Ovary (tissue), 9 donors: Measurements from ENCODE around the gene OPALIN. TPM values are rescaled to one million over a fixed set of nuclear protein-coding genes. Genes with fewer than 3 reads are reported as not detected.

Experiments used
- DNase-seq, 5 donors: peaks; one replicate each; pipeline ENCODE4 v3.0.0-alpha.2; 2019 to 2020
- H3K27ac ChIP-seq, 2 donors: fragments of 200-600 bp; one replicate each; pipeline versions ENCODE4 v1.5.1 to v1.8.0; 2019 to 2022
- H3K27me3 ChIP-seq: fragments of 200-600 bp; one replicate; pipeline ENCODE4 v1.8.0; 2022
- H3K36me3 ChIP-seq: fragments of 200-600 bp; sonication (generic); one replicate; pipeline ENCODE4 v1.5.1; 2019
- H3K4me1 ChIP-seq: one replicate; pipeline ENCODE4 v1.8.1; 2013; ENCODE audit warnings: mild to moderate bottlenecking, moderate library complexity; ENCODE audit not compliant: insufficient read depth
- H3K4me3 ChIP-seq: fragments of 200-600 bp; sonication (generic); one replicate; pipeline ENCODE4 v1.5.1; 2017
- H3K9me3 ChIP-seq, 2 donors: fragments of 200-600 bp in 1 of 2; sonication (generic) in 1 of 2; one replicate each; pipeline versions ENCODE4 v1.5.1 to v1.8.1; 2013 to 2019; ENCODE audit warnings: mild to moderate bottlenecking in 1 of 2, moderate library complexity in 1 of 2
- EP300 ChIP-seq: sonication (generic); formaldehyde crosslinking; IDR thresholded peaks from one replicate; pipeline ENCODE4 v1.6.1; 2017; ENCODE audit warnings: antibody characterized with exemption
- POLR2A ChIP-seq: fragments of 450-650 bp; IDR thresholded peaks from one replicate; pipeline ENCODE4 v1.6.1; 2017; ENCODE audit warnings: antibody characterized with exemption, mild to moderate bottlenecking, moderate library complexity
- WGBS, 3 donors: extraction: QIAGEN DNeasy Blood & Tissue Kit in 1 of 3; methylation state at CpG; one replicate each; pipeline versions ENCODE4 v1.1.5 to v1.1.7; 2013 to 2017; 5-methylcytosine and 5-hydroxymethylcytosine counted together
- intact Hi-C, 4 donors: fragments of 100-400 bp; cut with DNase I; formaldehyde crosslinking; loops; one replicate each; pipeline versions ENCODE4 v1.11.0 to v1.15.1; 2022 to 2023
- polyA plus RNA-seq, 2 donors: library from polyadenylated mRNA; stranded (reverse); fragments of 200-250 nt in 1 of 2; fragments of 350-450 nt in 1 of 2; fragmentation: Illumina TruSeq in 1 of 2; extraction: RNeasy Lipid Tissue Mini Kit (QIAGEN cat#74804) in 1 of 2; gene quantifications; one replicate each; pipeline ENCODE4 v1.2.3, GENCODE V29; 2013 to 2014
- total RNA-seq, 7 donors: library from RNA; depleted of rRNA in 2 of 7; stranded (reverse); fragments of >200 nt in 2 of 7; fragmentation: NEBNext Ultra II Directional in 3 of 7; extraction: Animal tissue kit (Norgen Biotek cat#: 25700) in 3 of 7; gene quantifications; one replicate each; pipeline versions ENCODE4 v1.1.0 to v1.2.4, GENCODE V29; 2016 to 2023
- TF ChIP-seq, protein P1 (sequence below), 3 donors: fragments of 450-650 bp in 2 of 3; fragments of 200-600 bp in 1 of 3; IDR thresholded peaks; one replicate each; pipeline versions ENCODE4 v1.5.1 to v1.8.0; 2016 to 2022; ENCODE audit warnings: antibody characterized with exemption in 3 of 3, mild to moderate bottlenecking in 1 of 3
- donor health status: DM: no; HTN: no; CAD: no; lungs with moderate emphysema.
- donor health status: DM: no; HTN: no; CAD: no.
- donor health status: Bipolar disorder and iron deficiency.
- donor health status: DM: yes; HTN: yes; CAD: no.
- donor health status: DM: no; HTN: no; CAD: no.
- donor health status: DM: yes; HTN: yes; CAD: no.

The OPALIN gene
- total and polyA plus RNA-seq, 9 donors: 0.02 TPM; not detected in 8

DNA sequence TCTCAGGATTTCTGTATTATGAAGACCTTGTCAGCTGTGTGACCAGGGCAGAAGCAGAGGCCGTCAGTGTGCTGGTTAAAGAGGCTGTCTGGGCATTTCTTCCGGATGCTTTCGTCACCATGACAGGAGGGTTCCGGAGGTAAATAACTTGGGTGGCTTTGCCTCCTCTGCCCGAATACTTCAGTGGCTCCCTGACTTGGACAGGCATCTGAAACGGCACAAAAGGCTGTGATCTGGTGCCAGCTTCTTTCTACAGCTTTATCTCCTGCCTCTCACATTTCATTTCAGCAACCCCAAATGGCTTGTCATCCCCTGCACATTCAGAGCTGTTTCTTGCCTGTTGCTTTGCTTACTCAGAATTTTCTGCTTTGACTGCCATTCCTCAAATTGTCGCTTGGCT lies 31.3 kb downstream of the OPALIN start:
- TF ChIP-seq EP300 (no peak), POLR2A (no peak)
- TF ChIP-seq, protein P1, sequence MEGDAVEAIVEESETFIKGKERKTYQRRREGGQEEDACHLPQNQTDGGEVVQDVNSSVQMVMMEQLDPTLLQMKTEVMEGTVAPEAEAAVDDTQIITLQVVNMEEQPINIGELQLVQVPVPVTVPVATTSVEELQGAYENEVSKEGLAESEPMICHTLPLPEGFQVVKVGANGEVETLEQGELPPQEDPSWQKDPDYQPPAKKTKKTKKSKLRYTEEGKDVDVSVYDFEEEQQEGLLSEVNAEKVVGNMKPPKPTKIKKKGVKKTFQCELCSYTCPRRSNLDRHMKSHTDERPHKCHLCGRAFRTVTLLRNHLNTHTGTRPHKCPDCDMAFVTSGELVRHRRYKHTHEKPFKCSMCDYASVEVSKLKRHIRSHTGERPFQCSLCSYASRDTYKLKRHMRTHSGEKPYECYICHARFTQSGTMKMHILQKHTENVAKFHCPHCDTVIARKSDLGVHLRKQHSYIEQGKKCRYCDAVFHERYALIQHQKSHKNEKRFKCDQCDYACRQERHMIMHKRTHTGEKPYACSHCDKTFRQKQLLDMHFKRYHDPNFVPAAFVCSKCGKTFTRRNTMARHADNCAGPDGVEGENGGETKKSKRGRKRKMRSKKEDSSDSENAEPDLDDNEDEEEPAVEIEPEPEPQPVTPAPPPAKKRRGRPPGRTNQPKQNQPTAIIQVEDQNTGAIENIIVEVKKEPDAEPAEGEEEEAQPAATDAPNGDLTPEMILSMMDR (IDR thresholded peaks at IDR 0.05): no peak
- intact Hi-C loops: no loop called here
- no peak overlapping the region for H3K27ac ChIP-seq
- H3K27me3 ChIP-seq: no peaks in the 10 kb centered on the region
- H3K36me3 ChIP-seq: no peaks in the 10 kb centered on the region
- no peaks in the 10 kb centered on the region for H3K4me1 ChIP-seq
- no peak for DNase-seq
- 53 to 70% (median 54%) methylated on average over 7 of the region's 7 CpGs for WGBS, 3 donors
- H3K9me3 ChIP-seq: no peaks in the 10 kb centered on the region
- no peak overlapping the region for H3K4me3 ChIP-seq

DNA sequence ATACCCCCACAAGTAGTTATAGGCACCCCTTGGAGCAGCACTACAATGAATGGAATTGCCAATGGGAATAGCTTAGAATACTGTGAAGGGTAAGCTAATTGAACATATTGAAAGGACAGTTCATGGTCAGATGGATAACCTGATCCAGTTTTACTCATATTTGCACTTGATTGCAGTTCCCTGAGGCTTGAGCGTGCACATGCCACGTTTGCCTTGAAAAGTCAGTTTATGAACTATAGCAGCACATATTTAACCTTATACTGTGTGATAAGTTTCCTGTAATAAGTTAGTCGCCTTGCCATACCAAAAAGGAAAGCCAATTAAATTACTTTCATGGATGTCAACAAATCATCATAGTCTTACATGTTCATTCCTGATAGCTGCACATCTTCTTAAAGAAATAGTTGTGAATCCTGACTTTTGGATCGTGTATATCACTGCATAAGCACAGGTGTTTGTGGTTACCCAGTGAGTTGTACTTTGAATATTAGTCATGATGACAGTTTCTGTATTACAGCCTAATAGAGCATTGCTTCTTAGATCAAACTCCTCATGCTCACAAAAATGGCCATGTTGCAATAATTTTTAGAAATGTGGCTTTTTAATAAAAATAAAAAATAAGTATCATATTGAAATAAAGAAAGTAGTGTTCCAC lies 33.0 kb downstream of the OPALIN start:
- no peak for TF ChIP-seq EP300
- TF ChIP-seq, protein P1 (IDR thresholded peaks at IDR 0.05): no peak
- no peak for TF ChIP-seq POLR2A
- DNase-seq: no peak
- intact Hi-C loops: no loop called here
- Histone ChIP-seq H3K27ac (no peak overlapping the region), H3K36me3 (no peaks in the 10 kb centered on the region), H3K4me1 (no peaks in the 10 kb centered on the region), H3K9me3 (no peaks in the 10 kb centered on the region), H3K27me3 (no peaks in the 10 kb centered on the region), H3K4me3 (no peak overlapping the region)
- 62 to 68% (median 63%) methylated on average over 4 of the region's 4 CpGs for WGBS, 3 donors

DNA sequence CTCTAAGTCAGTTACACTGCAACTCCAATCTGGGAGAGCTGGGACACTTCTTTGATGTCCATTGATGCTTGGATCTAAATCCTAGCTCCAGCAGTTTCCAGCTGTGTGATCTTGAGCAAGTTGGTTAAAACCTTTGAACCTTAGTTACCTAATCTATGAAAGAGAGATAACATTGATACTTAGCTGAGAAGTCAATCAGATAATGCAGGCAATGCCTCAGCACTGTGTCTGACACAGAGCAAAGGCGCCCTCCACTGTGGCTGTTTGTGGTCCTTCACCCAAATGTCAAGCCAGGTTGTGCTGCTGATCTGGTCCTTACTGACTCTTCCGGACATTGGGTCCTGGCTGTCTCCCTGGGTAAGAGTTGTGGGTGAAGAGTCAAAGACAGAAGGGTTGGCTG lies 34.4 kb downstream of the OPALIN start:
- Histone ChIP-seq H3K4me3 (no peak overlapping the region), H3K9me3 (no peaks in the 10 kb centered on the region), H3K27me3 (no peaks in the 10 kb centered on the region), H3K4me1 (no peaks in the 10 kb centered on the region), H3K27ac (no peak overlapping the region), H3K36me3 (no peaks in the 10 kb centered on the region)
- TF ChIP-seq, protein P1 (IDR thresholded peaks at IDR 0.05): no peak
- TF ChIP-seq EP300 (no peak), POLR2A (no peak)
- intact Hi-C loops: no loop called here
- no peak for DNase-seq
- 75 to 78% (median 78%) methylated on average over 2 of the region's 2 CpGs for WGBS, 3 donors

DNA sequence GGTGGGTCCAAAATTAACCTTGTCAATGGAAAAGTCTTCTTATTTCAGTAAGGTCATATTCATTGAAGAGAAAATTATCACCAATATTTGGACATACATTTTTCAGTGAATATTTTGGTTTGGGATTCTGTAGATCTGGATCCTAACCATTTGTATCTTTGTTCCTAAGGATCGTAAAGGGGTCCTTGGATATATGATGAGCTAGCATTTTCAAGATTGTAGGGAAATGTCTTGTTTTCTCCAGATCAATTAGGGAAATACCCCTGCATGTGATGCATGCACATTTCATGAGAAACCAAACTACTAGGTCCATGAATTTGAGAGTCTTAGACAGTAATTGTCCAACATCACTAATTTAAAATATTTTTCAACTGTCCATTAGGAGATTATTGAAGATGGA lies 36.5 kb downstream of the OPALIN start:
- WGBS, 3 donors: 68 to 82% (median 81%) methylated on average over 1 of the region's 1 CpG
- DNase-seq: no peak
- H3K27ac ChIP-seq: no peak overlapping the region
- H3K4me1 ChIP-seq: no peaks in the 10 kb centered on the region
- intact Hi-C loops: no loop called here
- no peaks in the 10 kb centered on the region for H3K27me3 ChIP-seq
- TF ChIP-seq, protein P1 (IDR thresholded peaks at IDR 0.05): no peak
- TF ChIP-seq POLR2A: no peak
- no peak for TF ChIP-seq EP300
- no peaks in the 10 kb centered on the region for H3K9me3 ChIP-seq
- H3K36me3 ChIP-seq: no peaks in the 10 kb centered on the region
- no peak overlapping the region for H3K4me3 ChIP-seq
